HFFc6 (cell line): Measurements from ENCODE around the gene B3GNT9. TPM values are rescaled to one million over a fixed set of nuclear protein-coding genes. Genes with fewer than 3 reads are reported as not detected.
A peak's percentile ranks its signal among the peaks of the same experiment; 100 is the strongest.

Experiments used
- DNase-seq: peaks from one replicate; pipeline ENCODE4 v3.0.0-alpha.2; 2018
- H3K27ac Mint-ChIP-seq: 2 replicates; pipeline ENCODE4 v1.8.0; 2020; ENCODE audit warnings: mild to moderate bottlenecking, mixed read lengths
- H3K27me3 Mint-ChIP-seq: 2 replicates; pipeline ENCODE4 v1.8.0; 2021; ENCODE audit warnings: mild to moderate bottlenecking, moderate library complexity, mixed read lengths; ENCODE audit not compliant: insufficient read depth
- H3K36me3 Mint-ChIP-seq: 2 replicates; pipeline ENCODE4 v1.8.0; 2021; ENCODE audit warnings: low read depth, mixed read lengths
- H3K4me1 Mint-ChIP-seq: 2 replicates; pipeline ENCODE4 v1.8.0; 2020; ENCODE audit warnings: low read depth, mixed read lengths
- H3K4me3 Mint-ChIP-seq: 2 replicates; pipeline ENCODE4 v1.8.0; 2020; ENCODE audit warnings: mild to moderate bottlenecking, moderate library complexity, mixed read lengths
- H3K9me3 Mint-ChIP-seq: 2 replicates; pipeline ENCODE4 v1.8.0; 2020; ENCODE audit warnings: mild to moderate bottlenecking, mixed read lengths
- total RNA-seq, 6 experiments: library from RNA; stranded (reverse); fragmentation: NEBNext Ultra II Directional; extraction: Animal tissue kit (Norgen Biotek cat#: 25700); gene quantifications; 2 replicates in 1 of 6; 3 replicates in 5 of 6; pipeline ENCODE4 v1.2.3, GENCODE V29; 2021
- TF ChIP-seq, protein P1 (sequence below): fragments of 200-600 bp; sonication (generic); IDR thresholded peaks from 2 replicates; pipeline ENCODE4 v1.5.0; 2021; ENCODE audit warnings: antibody characterized with exemption, mild to moderate bottlenecking

The B3GNT9 gene
- total RNA-seq, 6 experiments from 2014 or later, result 45.7 to 55.1 (median 50.1) TPM

DNA sequence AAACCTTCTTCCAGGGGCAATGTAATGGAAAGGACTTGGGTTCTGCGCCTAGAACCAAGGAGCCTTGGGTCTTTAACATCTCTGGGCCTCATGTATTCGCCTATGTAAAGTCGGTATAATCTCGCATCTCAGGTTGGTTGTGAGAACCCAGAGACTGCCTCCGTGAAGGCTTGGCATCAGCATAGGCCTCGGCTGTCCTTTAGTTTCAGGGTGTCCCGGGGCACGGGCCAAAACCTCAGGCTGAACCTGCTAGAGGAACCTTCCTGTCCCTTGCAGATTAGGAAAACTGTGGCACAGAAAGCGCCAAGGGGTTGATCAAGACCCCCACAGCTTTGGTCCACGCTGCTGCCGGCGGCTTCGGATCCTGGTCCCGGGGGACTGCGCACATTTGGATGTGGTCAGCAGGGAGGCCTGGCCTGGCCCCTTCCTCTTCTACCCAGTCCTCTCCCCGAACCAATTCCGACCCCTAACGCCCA lies 41.8 kb downstream of the B3GNT9 start:
- Mint-ChIP-seq H3K27me3 (peaks cover 6% of the 10 kb centered on the region), H3K4me3 (peak overlapping the region; percentile 98), H3K9me3 (no peaks in the 10 kb centered on the region), H3K27ac (peak overlapping the region; percentile 91), H3K36me3 (peaks cover 7% of the 10 kb centered on the region; the same call in 1 of the 2 replicates), H3K4me1 (peaks cover 37% of the 10 kb centered on the region)
- DNase-seq, result no peak
- TF ChIP-seq, protein P1, sequence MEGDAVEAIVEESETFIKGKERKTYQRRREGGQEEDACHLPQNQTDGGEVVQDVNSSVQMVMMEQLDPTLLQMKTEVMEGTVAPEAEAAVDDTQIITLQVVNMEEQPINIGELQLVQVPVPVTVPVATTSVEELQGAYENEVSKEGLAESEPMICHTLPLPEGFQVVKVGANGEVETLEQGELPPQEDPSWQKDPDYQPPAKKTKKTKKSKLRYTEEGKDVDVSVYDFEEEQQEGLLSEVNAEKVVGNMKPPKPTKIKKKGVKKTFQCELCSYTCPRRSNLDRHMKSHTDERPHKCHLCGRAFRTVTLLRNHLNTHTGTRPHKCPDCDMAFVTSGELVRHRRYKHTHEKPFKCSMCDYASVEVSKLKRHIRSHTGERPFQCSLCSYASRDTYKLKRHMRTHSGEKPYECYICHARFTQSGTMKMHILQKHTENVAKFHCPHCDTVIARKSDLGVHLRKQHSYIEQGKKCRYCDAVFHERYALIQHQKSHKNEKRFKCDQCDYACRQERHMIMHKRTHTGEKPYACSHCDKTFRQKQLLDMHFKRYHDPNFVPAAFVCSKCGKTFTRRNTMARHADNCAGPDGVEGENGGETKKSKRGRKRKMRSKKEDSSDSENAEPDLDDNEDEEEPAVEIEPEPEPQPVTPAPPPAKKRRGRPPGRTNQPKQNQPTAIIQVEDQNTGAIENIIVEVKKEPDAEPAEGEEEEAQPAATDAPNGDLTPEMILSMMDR, result no peak

DNA sequence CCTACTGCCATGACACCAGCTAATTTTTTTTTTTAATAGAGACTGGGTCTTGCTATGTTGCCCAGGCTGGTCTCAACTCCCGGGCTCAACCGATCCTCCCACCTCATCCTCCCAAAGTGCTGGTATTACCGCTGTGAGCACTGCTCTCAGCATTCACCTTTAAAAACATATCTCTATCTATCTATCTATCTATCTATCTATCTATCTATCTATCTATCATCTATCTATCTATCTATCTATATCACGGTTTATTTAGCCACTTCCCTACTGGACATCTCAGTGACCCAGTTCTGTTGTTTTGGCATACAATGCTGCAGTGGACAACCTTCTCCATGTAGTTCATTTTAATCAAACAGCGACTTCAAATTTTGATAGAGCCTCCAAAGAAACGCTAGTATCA lies 42.3 kb downstream of the B3GNT9 start:
- no peak for DNase-seq
- Mint-ChIP-seq H3K27ac (no peak overlapping the region), H3K36me3 (peaks cover 7% of the 10 kb centered on the region; the same call in 1 of the 2 replicates), H3K27me3 (peaks cover 6% of the 10 kb centered on the region), H3K4me1 (peaks cover 35% of the 10 kb centered on the region), H3K9me3 (no peaks in the 10 kb centered on the region), H3K4me3 (no peak overlapping the region; the same call in 1 of the 2 replicates)
- TF ChIP-seq, protein P1, result no peak

DNA sequence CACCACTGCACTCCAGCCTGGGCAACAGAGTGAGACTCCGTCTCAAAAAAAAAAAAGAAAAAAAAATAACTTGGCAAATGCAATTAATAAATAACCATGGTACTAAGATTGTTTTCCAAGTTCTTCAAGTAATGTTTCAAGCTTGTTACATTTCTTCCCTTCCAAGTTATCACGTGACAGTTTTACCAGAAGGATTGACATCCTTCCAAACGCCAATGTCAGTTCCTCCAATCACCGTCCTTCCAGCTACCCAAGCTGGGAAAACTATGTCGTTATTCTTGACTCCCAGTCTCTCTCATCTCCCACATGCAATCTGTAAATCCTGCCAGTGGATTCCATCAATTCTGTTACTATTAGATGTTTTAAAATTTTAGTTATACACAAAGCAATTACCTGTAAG lies 44.9 kb downstream of the B3GNT9 start:
- no peak overlapping the region for H3K27ac Mint-ChIP-seq
- H3K27me3 Mint-ChIP-seq, result peaks cover 4% of the 10 kb centered on the region
- H3K4me1 Mint-ChIP-seq, result peaks cover 31% of the 10 kb centered on the region
- no peaks in the 10 kb centered on the region for H3K9me3 Mint-ChIP-seq
- no peaks in the 10 kb centered on the region for H3K36me3 Mint-ChIP-seq
- DNase-seq, result no peak
- H3K4me3 Mint-ChIP-seq, result no peak overlapping the region
- TF ChIP-seq, protein P1, result no peak

DNA sequence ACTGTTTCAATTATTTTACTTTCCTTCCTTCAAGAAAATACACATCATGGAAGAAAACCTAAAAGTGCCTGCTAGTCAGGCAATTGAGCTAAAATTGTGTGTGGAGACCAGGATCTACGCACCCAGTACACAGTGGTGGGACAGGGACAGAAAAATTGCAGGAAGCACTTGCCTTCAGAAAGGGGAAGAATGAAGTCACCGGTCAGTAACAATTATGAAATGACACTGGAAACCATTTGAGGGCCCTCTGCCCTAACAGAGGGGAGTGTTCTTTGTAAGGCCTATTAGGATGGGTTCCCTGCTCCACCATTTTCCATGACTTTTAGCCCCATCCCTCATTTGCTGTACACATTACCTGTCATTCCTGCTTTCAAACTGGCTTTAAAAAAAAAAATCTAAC lies 45.6 kb downstream of the B3GNT9 start:
- Mint-ChIP-seq H3K4me3 (no peak overlapping the region), H3K9me3 (no peaks in the 10 kb centered on the region), H3K27ac (no peak overlapping the region), H3K27me3 (peaks cover 4% of the 10 kb centered on the region), H3K4me1 (peaks cover 34% of the 10 kb centered on the region), H3K36me3 (no peaks in the 10 kb centered on the region)
- TF ChIP-seq, protein P1, result no peak
- DNase-seq, result no peak

DNA sequence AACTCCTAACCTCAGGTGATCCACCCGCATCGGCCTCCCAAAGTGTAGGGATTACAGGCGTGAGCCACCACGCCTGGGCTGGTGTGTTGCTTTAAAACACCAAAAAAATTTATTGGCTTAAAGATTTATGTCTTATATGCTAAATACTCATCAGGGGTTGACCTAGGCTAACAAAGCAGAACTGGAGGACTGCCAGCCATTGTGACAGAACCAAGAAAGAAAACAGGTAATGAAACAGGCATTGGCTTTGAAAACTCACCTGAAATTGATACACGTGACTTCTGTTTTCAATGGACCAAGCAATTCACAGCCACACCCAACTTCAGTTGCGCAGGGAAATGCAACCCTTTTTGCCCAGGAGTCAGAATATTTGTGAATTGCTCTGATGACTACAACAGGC lies 46.0 kb downstream of the B3GNT9 start:
- no peak overlapping the region for H3K27ac Mint-ChIP-seq
- no peak overlapping the region for H3K4me3 Mint-ChIP-seq
- TF ChIP-seq, protein P1, result no peak
- DNase-seq, result no peak
- peaks cover 4% of the 10 kb centered on the region for H3K27me3 Mint-ChIP-seq
- H3K4me1 Mint-ChIP-seq, result peaks cover 38% of the 10 kb centered on the region
- no peaks in the 10 kb centered on the region for H3K9me3 Mint-ChIP-seq
- H3K36me3 Mint-ChIP-seq, result no peaks in the 10 kb centered on the region

DNA sequence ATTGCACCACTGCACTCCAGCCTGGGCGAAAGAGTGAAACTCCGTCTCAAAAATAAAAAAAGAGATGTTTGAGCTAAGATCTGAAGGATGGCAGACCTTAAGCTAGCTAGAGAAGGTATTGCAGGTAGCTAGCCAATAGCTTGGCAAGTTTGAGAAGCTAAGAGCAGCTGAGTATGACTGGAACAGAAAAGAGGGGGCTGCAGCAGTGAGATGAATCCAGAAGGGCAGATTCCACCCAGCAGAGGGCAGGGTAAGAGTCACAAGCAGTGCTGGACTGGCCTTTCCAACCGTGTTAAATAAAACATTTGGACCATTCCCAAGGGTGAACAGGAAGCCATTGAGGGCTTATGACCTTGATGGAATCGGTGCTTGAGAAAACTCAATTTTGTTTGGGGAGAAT lies 46.7 kb downstream of the B3GNT9 start:
- TF ChIP-seq, protein P1, result peak; percentile 74
- DNase-seq, result no peak
- Mint-ChIP-seq H3K36me3 (peaks cover 5% of the 10 kb centered on the region; the same call in 1 of the 2 replicates), H3K27me3 (peaks cover 4% of the 10 kb centered on the region), H3K9me3 (no peaks in the 10 kb centered on the region), H3K4me3 (no peak overlapping the region), H3K27ac (no peak overlapping the region), H3K4me1 (peaks cover 39% of the 10 kb centered on the region)
